HG02763 (cell line): Measurements from ENCODE around the gene ACP7.

Experiments used
- ATAC-seq: cut with Tn5 transposase; IDR thresholded peaks from one replicate; pipeline ENCODE4 v1.9.1; 2021; ENCODE audit warnings: mild to moderate bottlenecking, moderate library complexity; ENCODE audit not compliant: unreplicated experiment

Gene ACP7

GRCh38 chr19:39146091-39146490 lies 61.9 kb downstream of the ACP7 start:
- ATAC-seq, result no peak

GRCh38 chr19:39146686-39147450 lies 62.7 kb downstream of the ACP7 start:
- ATAC-seq, result no peak

- ATAC-seq, result no peak
Measured at GRCh38 chr19:39147480-39147879, 63.3 kb downstream of the ACP7 start.

DNA sequence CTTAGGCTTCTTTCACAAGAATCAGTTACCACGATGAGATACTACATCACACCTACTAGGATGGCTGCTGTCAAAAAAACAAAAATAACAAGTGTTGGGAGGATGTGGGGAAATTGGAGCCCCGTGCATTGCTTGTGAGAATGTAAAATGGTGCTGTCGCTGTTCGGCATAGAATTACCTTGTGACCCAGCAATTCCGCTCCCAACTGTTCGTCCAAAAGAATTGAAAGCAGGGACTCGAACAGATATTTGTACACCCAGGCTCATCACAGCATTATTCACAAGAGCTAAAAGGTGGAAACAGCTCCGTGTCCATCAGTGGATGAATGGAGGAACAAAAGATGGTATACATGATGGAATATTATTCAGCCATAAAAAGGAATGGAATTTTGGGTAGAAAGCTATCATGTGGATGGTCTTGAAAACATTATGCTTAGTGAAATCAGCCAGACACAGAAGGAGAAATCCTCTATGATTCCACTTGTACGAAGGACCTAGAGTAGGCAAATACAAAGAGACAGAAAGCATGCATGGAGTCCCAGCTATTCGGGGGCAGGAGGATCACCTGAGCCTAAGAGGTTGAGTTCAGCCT lies 64.9 kb downstream of the ACP7 start:
- no peak for ATAC-seq

DNA sequence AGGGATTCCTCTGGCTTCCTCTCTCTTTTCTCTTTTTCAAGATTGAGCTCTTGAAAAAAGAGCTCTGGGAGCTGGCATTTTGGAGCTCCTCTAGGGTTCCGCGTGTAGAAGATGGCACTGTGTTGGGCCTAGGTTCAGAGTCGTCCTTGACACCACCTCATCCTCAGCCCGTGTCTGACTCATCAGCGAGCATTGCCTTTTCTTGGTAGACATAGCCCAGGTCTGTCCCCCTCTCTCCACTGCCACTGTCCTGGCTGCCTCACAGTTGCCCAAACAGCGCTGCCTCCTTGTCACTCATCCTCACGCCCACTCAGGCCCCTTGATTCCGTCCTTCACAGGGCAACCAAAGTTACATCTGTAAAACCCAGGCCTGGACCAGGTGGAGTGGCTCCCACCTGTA lies 66.1 kb downstream of the ACP7 start:
- ATAC-seq, result no peak

DNA sequence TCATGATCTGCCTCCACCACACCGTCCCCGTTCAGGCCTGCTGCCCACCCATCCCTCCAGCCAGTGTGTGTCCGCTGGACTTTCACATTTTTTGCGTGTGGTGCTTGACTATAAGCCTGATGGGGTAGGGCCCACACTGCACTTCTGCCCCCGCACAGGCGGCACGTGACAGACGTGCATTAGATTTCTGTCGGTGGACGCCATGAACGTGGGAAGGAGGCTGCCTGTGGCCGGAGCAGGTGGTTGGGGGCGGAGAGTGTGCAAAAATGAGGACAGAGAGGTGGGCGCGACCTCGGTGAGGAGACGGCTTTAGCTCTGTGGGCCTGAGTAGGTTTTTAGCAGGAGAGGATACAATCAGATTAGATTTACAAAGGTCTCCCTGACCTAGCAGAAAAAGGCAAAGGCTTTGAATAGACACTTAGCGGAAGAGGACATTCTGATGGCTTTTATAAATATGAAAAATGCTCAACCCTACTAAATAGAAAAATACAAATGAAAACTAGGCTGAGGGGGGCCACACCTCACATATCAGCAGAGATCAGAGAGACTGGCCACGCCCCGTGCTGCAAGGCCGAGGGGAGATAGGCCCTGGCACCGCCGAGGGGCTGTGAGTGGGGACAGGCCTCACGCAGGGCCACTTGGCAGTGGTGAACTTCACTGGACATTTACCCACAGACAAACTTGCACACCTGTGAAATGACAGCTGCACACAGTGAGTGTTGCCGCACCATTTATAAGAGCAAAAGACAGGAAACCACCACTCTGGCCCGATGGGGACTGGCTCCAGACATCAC lies 66.8 kb downstream of the ACP7 start:
- ATAC-seq, result no peak

- ATAC-seq, result no peak
Measured at GRCh38 chr19:39152066-39152465, 67.9 kb downstream of the ACP7 start.

DNA sequence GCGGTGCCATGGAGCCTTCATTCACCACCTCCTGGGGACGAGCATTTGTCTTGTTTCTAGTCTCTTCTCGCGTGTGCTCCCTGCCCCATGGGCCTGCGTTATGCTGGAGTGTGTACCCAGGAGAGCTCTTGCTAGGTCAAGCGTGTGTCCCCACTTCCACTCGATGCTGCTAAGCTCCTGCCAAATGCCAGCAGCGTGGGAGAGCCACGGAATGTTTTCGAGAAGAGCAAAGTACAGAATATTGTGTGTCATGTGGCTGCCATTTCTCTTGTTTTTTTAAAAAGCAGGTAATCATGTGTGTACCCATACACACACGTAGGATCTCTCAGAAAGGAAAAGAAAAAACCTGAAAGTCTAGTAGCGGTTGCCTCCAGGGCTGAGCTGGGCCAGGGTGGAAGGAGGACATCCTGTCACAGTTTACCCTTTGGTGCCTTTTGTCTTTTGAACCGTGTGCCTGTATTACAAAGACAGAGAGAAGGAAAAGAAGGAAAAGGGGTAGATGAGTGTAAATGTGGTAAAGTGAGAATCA lies 70.0 kb downstream of the ACP7 start:
- ATAC-seq, result no peak

- no peak for ATAC-seq
Measured at GRCh38 chr19:39154629-39155100, 70.5 kb downstream of the ACP7 start.

DNA sequence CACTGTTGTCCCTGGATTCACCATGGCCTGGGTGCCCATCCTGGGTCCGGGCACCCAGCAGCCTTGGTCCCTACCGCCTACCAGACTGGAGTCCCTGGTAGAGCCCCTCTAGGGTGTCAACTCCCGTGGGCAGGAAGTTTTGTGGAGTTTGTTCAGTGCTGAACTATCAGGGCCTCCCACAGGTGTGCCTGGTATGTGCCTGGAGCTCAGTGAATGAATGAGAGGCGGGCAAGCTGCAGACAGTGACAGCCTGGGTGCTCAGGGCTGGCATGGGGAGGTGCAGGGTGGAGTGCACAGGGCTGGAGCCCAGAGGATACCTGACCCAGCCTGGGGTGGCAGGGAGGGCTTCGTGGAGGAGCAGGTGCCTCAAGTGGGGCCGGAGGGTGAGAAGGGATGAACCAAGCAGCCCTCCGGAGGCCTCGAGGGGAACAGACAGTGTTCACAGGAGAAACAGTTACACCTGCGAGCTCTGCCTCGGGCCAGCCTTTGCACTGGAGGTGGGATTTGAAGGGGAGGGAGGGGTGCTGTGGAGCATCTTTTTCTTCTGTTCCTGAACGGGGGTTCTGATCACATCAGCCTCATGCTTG lies 71.0 kb downstream of the ACP7 start:
- ATAC-seq, result no peak

DNA sequence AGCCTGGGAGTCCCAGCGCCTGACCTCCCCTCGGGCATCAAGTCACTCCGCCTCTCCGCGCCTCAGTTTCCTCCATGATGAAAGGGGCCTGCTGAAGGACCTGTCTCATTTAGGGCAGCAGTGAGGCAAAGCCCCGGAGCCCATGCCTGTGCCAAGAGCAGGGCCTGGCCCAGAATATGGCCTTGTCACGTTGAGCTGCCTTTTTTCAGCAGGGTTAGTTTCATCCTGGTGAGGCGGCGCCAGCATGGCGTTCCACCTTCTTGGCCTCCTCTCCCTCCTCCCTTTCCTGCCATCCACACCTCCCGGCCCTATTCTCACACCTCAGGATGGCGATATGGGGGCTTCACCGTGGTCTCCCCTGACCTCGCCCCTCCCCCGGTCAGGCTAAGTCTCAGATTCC lies 71.6 kb downstream of the ACP7 start:
- ATAC-seq, result no peak

- ATAC-seq, result no peak
Measured at GRCh38 chr19:39156326-39157230, 72.4 kb downstream of the ACP7 start.

DNA sequence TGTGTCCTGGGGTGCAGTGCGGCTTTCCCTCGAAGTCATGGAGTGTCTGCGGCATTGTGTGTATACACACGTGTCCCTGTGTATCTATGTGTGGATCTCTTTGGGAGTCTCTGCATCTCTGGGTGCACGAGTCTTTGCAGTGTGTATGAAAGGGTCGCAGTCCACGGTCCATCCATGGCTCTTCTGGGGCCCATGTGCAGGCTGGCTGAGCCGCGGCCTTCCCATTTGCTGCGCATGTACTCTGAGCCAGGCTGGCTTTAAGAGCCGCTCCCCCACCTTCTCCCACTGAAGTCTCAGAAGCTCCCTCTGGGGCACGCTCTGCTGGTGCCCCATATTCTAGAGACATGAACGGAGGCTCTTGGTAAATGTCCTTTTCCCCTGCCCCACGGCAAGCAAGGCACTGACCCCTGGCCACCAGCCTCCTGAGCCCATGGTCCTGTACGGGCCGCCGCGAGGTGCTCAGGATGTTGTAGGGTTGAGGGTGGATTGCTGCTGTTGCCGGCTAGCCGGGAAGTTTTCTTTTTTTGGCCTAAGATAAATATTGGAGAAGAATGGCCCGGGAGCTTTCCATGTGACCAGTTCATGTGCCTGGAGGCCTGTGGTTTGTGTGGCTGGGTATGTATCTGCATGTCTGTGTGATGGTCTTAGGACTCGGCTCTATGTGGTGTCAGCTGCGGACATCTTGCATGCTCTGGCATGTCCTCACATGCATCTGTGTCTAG lies 73.3 kb downstream of the ACP7 start:
- ATAC-seq, result no peak

DNA sequence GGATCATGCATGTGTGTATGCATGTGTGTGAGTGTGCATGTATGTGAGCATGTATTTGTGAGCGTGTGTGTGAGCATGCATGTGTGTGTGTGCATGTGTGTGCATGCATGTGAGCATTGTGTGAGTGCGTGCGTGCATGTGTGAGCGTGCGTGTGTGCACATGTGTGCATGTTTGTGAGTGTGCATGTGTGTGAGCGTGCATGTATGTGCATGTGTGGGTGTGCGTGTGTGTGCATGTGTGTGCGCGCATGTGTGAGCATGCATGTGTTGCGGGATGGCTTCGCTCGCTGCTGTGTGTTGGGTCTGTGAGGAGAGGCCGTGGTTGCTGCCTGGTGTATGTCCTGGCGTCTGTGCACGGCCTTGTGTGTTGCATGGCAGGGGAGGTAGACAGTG lies 73.8 kb downstream of the ACP7 start:
- ATAC-seq, result no peak

DNA sequence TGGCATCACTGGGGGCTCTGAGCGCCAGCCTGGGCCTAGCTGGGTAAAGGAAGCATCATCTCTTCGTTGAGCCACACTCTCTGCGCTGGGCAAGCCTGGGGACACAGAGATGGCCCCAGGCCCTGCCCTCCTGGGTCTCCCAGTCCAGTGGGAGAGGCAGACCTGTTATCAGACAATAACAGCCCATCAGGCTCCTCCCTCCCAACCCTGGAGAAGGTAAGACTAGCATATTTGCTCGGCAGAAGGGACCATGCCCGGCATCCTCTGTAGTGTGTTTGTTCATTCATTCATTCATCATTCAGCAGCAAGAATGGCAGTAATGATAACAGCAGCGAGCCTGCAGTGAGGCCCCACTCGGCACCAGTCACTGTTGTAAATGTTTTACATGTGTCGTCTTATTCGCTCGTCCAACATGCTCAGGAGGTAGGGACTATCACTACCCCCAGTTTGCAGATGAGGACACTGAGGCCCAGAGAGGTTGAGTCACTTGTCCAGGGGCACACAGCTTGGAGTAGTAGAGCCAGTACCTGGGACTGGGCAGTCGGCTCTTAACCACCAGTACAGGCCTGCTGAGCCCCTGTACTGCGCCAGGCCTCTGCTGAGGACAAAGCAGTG lies 74.6 kb downstream of the ACP7 start:
- ATAC-seq, result no peak

- ATAC-seq, result no peak
Measured at GRCh38 chr19:39160523-39160861, 76.3 kb downstream of the ACP7 start.
